K562 (cell line): Measurements from ENCODE around the gene FOS. TPM values are rescaled to one million over a fixed set of nuclear protein-coding genes. Genes with fewer than 3 reads are reported as not detected.

ENCODE experiments used
- BMI1 ChIP-seq: fragments of 150-350 bp; IDR thresholded peaks from 2 replicates; pipeline ENCODE4 v1.6.1; 2014; ENCODE audit warnings: low read length
- CAMTA2 ChIP-seq: fragments of 250-450 bp; sonication (Bioruptor Pico); conservative IDR thresholded peaks from 2 replicates; pipeline ENCODE4 v1.5.1; 2022
- CHCHD3 ChIP-seq: fragments of 250-450 bp; sonication (Bioruptor Pico); IDR thresholded peaks from 2 replicates; pipeline ENCODE4 v2.1.2; 2022; ENCODE audit warnings: mild to moderate bottlenecking
- CXXC5 ChIP-seq: fragments of 250-450 bp; sonication (Bioruptor Pico); IDR thresholded peaks from 2 replicates; pipeline ENCODE4 v1.8.0; 2022; ENCODE audit warnings: inconsistent platforms, mild to moderate bottlenecking, moderate library complexity
- E2F6 ChIP-seq, 2 experiments: IDR thresholded peaks; 2 replicates each; pipeline ENCODE4 v1.6.1; 2011; ENCODE audit warnings: borderline replicate concordance in 1 of 2, control low read depth in 1 of 2, low read depth in 1 of 2, low read length in 1 of 2, mild to moderate bottlenecking in 1 of 2, mixed read lengths in 1 of 2, moderate library complexity in 1 of 2; ENCODE audit not compliant: insufficient read depth in 1 of 2, insufficient read length in 1 of 2, poor library complexity in 1 of 2, severe bottlenecking in 1 of 2; ENCODE audit errors: extremely low read depth in 1 of 2
- E2F8 ChIP-seq: fragments of 450-650 bp; IDR thresholded peaks from 2 replicates; pipeline ENCODE4 v1.7.1; 2018; ENCODE audit warnings: mild to moderate bottlenecking, low read depth; ENCODE audit not compliant: partially characterized antibody
- FOXJ2 ChIP-seq: fragments of 200-800 bp; sonication (Bioruptor generic); IDR thresholded peaks from 2 replicates; pipeline ENCODE4 v1.6.1; 2016; ENCODE audit warnings: missing genetic modification characterization, missing compliant biosample characterization
- FOXK2 ChIP-seq, 2 experiments: fragments of 450-650 bp; IDR thresholded peaks in 1 of 2; conservative IDR thresholded peaks in 1 of 2; 2 replicates each; pipeline ENCODE4 v1.6.1; 2016; ENCODE audit warnings: low read depth in 2 of 2, mild to moderate bottlenecking in 1 of 2
- FOXP1 ChIP-seq: sonication (generic); formaldehyde crosslinking; IDR thresholded peaks from 2 replicates; pipeline ENCODE4 v1.8.0; 2022; ENCODE audit warnings: mild to moderate bottlenecking, missing genetic modification reagents
- HDAC1 ChIP-seq, 2 experiments: fragments of 450-650 bp; IDR thresholded peaks; 2 replicates each; pipeline ENCODE4 v1.6.1; 2016 to 2017; ENCODE audit warnings: inconsistent platforms in 1 of 2, mild to moderate bottlenecking in 1 of 2, moderate library complexity in 1 of 2
- LCOR ChIP-seq: sonication (generic); formaldehyde crosslinking; IDR thresholded peaks from 2 replicates; pipeline ENCODE4 v1.8.0; 2022; ENCODE audit warnings: mild to moderate bottlenecking, missing genetic modification reagents
- NCOR1 ChIP-seq: fragments of 450-650 bp; IDR thresholded peaks from 2 replicates; pipeline ENCODE4 v1.6.1; 2016; ENCODE audit warnings: mild to moderate bottlenecking, moderate library complexity
- NR1H2 ChIP-seq: sonication (generic); formaldehyde crosslinking; IDR thresholded peaks from 2 replicates; pipeline ENCODE4 v1.4.0; 2020; ENCODE audit warnings: mild to moderate bottlenecking, missing genetic modification reagents
- PRDM10 ChIP-seq: fragments of 450-650 bp; IDR thresholded peaks from 2 replicates; pipeline ENCODE4 v1.6.1; 2018; ENCODE audit not compliant: partially characterized antibody
- SFPQ ChIP-seq: fragments of 200-400 bp; formaldehyde crosslinking; IDR thresholded peaks from 2 replicates; pipeline ENCODE4 v1.6.1; 2017; ENCODE audit warnings: mild to moderate bottlenecking, low read depth, low read length, moderate library complexity
- TEAD1 ChIP-seq, 2 experiments: fragments of 450-650 bp in 1 of 2; sonication (generic) in 1 of 2; formaldehyde crosslinking; IDR thresholded peaks; 2 replicates each; pipeline versions ENCODE4 v1.4.0 to v1.8.0; 2020 to 2022; ENCODE audit warnings: mild to moderate bottlenecking in 2 of 2, missing genetic modification reagents in 1 of 2
- polyA plus RNA-seq, 8 experiments: library from polyadenylated mRNA; depleted of rRNA in 4 of 8; stranded (reverse) in 5 of 8; unstranded in 3 of 8; fragments of >200 nt; fragmentation: Nextera tagmentation in 2 of 8; fragmentation: Illumina TruSeq in 1 of 8; extraction: Ambion mirVana in 2 of 8; extraction: Trizol in 1 of 8; gene quantifications; 2 replicates each; pipeline versions ENCODE4 v1.2.1 to v1.2.3, GENCODE V29; 2011 to 2014; ENCODE audit warnings: inconsistent platforms in 1 of 8, missing spikeins in 1 of 8
- total RNA-seq, 7 experiments: library from RNA; depleted of rRNA in 6 of 7; stranded (reverse); fragments of >200 nt in 6 of 7; fragmentation: Illumina TruSeq in 2 of 7; extraction: Trizol in 2 of 7; gene quantifications; 2 replicates each; pipeline versions ENCODE4 v1.2.1 to v1.2.3, GENCODE V29; 2011 to 2021; ENCODE audit warnings: low replicate concordance in 1 of 7

Gene FOS
- total and polyA plus RNA-seq, 9 of the 15 experiments (the other 6 are each of a cell fraction or from before 2014, with no cell fraction given) = 0.54 to 13.8 (median 8.9) TPM

GRCh38 chr14:75295491-75296345 is 17.1 kb downstream of the FOS start (continued):
- TF ChIP-seq NCOR1 (0 out of 2 replicates have a peak, but pooled peaks have one; percentile 5), TEAD1 (CRISPR knock-in tag; IDR thresholded peaks at IDR 0.05) (0 out of 4 replicates have a peak, but pooled peaks of 1 of the 2 experiments have one; percentile 39), LCOR (CRISPR knock-in tag) (no peak), BMI1 (no peak), E2F6 (IDR thresholded peaks at IDR 0.05; ENCODE audit: borderline replicate concordance in 1 of 2, extremely low read depth in 1 of 2, insufficient read depth in 1 of 2, insufficient read length in 1 of 2, low read depth in 1 of 2, low read length in 1 of 2, poor library complexity in 1 of 2, severe bottlenecking in 1 of 2) (peak in 1 of 2 experiments; percentile 28), CHCHD3 (CRISPR knock-in tag) (no peak), HDAC1 (IDR thresholded peaks at IDR 0.05) (0 out of 4 replicates have a peak, but pooled peaks of 1 of the 2 experiments have one; percentile 54), FOXK2 (conservative IDR thresholded peaks at IDR 0.05 in 1 of 2, IDR thresholded peaks at IDR 0.05 in 1 of 2; ENCODE audit: low read depth in 2 of 2) (0 out of 4 replicates have a peak, but pooled peaks of 1 of the 2 experiments have one; percentile 17), E2F8 (no peak), FOXP1 (0 out of 2 replicates have a peak, but pooled peaks have one; percentile 49), NR1H2 (CRISPR knock-in tag) (0 out of 2 replicates have a peak, but pooled peaks have one; percentile 63), FOXJ2 (tag) (no peak), CXXC5 (peak; percentile 23; the same call in 1 of the 2 replicates), CAMTA2 (no peak), SFPQ (no peak), PRDM10 (peak; percentile 89)
